Breast epithelium (tissue), 3 donors: ENCODE measurements around the gene FCAMR.

Experiments
- CTCF ChIP-seq, 3 donors: fragments of 450-650 bp; IDR thresholded peaks; one replicate each; pipeline ENCODE4 v1.5.1; 2016 to 2017; ENCODE audit warnings: antibody characterized with exemption in 3 of 3, mild to moderate bottlenecking in 3 of 3, moderate library complexity in 3 of 3
- POLR2A ChIP-seq: fragments of 450-650 bp; IDR thresholded peaks from one replicate; pipeline ENCODE4 v1.6.1; 2016; ENCODE audit warnings: antibody characterized with exemption, mild to moderate bottlenecking, moderate library complexity
- POLR2AphosphoS5 ChIP-seq, 3 donors: sonication (generic); formaldehyde crosslinking; IDR thresholded peaks; one replicate each; pipeline ENCODE4 v1.6.1; 2017; ENCODE audit warnings: antibody characterized with exemption in 3 of 3

GRCh38 chr1:206909883-206910318 lies 60.4 kb downstream of the FCAMR start:
- TF ChIP-seq POLR2A: no peak
- no peak for TF ChIP-seq CTCF (IDR thresholded peaks at IDR 0.05)
- no peak for TF ChIP-seq POLR2AphosphoS5 (IDR thresholded peaks at IDR 0.05)
